ENCODE results near the gene XYLB. TPM values are rescaled to one million over a fixed set of nuclear protein-coding genes. Genes with fewer than 3 reads are reported as not detected.

The XYLB gene
- polyA plus RNA-seq, 1 of the 3 experiments (the other 2 are of a cell fraction): 2.7 TPM

DNA sequence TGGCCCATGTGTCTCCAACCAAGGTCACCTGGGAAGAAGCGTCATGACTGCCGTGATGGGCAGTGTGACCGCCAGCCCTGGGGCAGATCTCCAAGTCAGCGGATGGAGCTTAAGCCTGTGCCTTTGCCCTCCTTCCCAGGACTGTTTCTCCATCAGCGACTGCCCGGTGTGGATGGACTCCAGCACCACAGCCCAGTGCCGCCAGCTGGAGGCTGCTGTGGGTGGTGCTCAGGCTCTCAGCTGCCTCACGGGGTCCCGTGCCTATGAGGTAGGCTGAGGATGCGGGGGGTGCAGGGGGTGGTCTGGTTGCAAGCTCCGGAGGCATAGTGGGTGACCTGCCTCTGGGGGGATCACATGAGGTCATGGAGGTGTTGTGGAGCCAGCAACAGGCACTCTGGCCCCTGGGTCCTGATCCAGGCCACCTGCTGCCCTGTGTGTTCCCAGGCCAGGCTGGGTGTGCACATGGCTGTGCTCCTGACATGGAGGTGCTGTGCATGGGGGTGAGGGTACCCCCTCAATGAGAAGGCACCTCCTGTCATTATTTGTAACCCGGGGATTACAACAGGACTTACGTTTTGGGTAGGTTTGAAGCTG is 19.0 kb downstream of the XYLB start:
- Histone ChIP-seq H3K9ac (no peak overlapping the region), H4K20me1 (ENCODE audit: insufficient read depth) (no peaks in the 10 kb centered on the region), H3K9me2 (no peaks in the 10 kb centered on the region), H3K9me3 (no peaks in the 10 kb centered on the region), H3K4me3 (ENCODE audit: low read depth in 2 of 2, low read length in 1 of 2) (no peak overlapping the region), H3K27ac (ENCODE audit: low read depth in 2 of 2, low read length in 1 of 2) (no peak overlapping the region), H3K79me2 (ENCODE audit: insufficient read depth) (no peaks in the 10 kb centered on the region), H3K4me1 (ENCODE audit: control insufficient read depth in 1 of 2, insufficient read depth in 2 of 2, low read depth in 1 of 2, low read length in 1 of 2) (no peaks in the 10 kb centered on the region), H3F3A (replicated peaks; ENCODE audit: insufficient read depth) (no peaks in the 10 kb centered on the region), H3K4me2 (no peak overlapping the region), H2AFZ (ENCODE audit: low read depth) (no peak overlapping the region), H3K27me3 (ENCODE audit: insufficient read depth) (no peaks in the 10 kb centered on the region), H3K36me3 (replicated peaks in 1 of 2; ENCODE audit: control insufficient read depth in 1 of 2, insufficient read depth in 2 of 2, low read length in 1 of 2) (peaks cover 0 to 3% of the 10 kb centered on the region in 2 experiments)
- ChIA-PET POLR2A (interaction anchor here (0.6 kb wide), 1 partner anchor 193 kb away, joined by 3 read pairs; no protein-coding TSS in a partner anchor), CTCF (interaction anchor here (1.1 kb wide), 1 partner anchor 115 kb away, joined by 3 read pairs; no protein-coding TSS in a partner anchor)
- WGBS (ENCODE audit: low lambda C conversion rate): 95% methylated on average over 6 of the region's 13 CpGs
- no peak for DNase-seq
- TF ChIP-seq TAF1 (IDR thresholded peaks at IDR 0.05; ENCODE audit: borderline replicate concordance, low read depth, low read length): no peak
- no peak for TF ChIP-seq GATA2 (CRISPR knock-in tag; IDR thresholded peaks at IDR 0.05)
- TF ChIP-seq, protein P1, sequence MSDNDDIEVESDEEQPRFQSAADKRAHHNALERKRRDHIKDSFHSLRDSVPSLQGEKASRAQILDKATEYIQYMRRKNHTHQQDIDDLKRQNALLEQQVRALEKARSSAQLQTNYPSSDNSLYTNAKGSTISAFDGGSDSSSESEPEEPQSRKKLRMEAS (IDR thresholded peaks at IDR 0.05; ENCODE audit: low read depth): no peak
- TF ChIP-seq NFIC (IDR thresholded peaks at IDR 0.05; ENCODE audit: borderline replicate concordance): no peak
- TF ChIP-seq JUND (IDR thresholded peaks at IDR 0.05): no peak
- no peak for TF ChIP-seq TCF12 (IDR thresholded peaks at IDR 0.05)
- TF ChIP-seq FOXJ3 (CRISPR knock-in tag; IDR thresholded peaks at IDR 0.05): no peak
- TF ChIP-seq, protein P2, sequence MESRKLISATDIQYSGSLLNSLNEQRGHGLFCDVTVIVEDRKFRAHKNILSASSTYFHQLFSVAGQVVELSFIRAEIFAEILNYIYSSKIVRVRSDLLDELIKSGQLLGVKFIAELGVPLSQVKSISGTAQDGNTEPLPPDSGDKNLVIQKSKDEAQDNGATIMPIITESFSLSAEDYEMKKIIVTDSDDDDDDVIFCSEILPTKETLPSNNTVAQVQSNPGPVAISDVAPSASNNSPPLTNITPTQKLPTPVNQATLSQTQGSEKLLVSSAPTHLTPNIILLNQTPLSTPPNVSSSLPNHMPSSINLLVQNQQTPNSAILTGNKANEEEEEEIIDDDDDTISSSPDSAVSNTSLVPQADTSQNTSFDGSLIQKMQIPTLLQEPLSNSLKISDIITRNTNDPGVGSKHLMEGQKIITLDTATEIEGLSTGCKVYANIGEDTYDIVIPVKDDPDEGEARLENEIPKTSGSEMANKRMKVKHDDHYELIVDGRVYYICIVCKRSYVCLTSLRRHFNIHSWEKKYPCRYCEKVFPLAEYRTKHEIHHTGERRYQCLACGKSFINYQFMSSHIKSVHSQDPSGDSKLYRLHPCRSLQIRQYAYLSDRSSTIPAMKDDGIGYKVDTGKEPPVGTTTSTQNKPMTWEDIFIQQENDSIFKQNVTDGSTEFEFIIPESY (IDR thresholded peaks at IDR 0.05; ENCODE audit: borderline replicate concordance, low read depth): no peak
- TF ChIP-seq SIN3A (IDR thresholded peaks at IDR 0.05; ENCODE audit: borderline replicate concordance, low read depth, low read length): no peak
- TF ChIP-seq TEAD4 (IDR thresholded peaks at IDR 0.05; ENCODE audit: borderline replicate concordance, insufficient read depth): no peak

DNA sequence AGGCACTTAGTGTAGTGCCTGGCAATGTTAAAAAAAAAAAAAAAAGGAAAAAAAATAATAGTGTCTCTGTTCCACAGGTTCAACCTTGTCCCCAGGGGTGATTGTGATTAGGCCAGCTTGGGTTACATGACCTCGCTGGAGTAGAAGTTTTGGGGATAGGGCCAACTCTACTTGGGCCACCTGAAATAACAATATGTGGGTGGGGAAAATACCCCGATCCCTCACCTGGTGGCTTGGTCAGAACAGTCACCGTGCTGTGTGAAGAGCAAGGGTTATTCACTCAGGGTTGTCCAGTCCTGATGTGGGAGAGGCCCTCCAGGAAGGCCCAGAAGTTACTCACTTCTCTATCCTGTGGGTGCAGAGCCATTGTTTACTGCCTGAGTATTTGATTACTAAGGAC is 19.5 kb downstream of the XYLB start:
- Histone ChIP-seq H2AFZ (ENCODE audit: low read depth) (no peak overlapping the region), H3K27ac (ENCODE audit: low read depth in 2 of 2, low read length in 1 of 2) (no peak overlapping the region), H3K9me2 (no peaks in the 10 kb centered on the region), H3F3A (replicated peaks; ENCODE audit: insufficient read depth) (no peaks in the 10 kb centered on the region), H3K27me3 (ENCODE audit: insufficient read depth) (no peaks in the 10 kb centered on the region), H4K20me1 (ENCODE audit: insufficient read depth) (no peaks in the 10 kb centered on the region), H3K9me3 (no peaks in the 10 kb centered on the region), H3K4me2 (no peak overlapping the region), H3K79me2 (ENCODE audit: insufficient read depth) (no peaks in the 10 kb centered on the region), H3K9ac (no peak overlapping the region), H3K4me1 (ENCODE audit: control insufficient read depth in 1 of 2, insufficient read depth in 2 of 2, low read depth in 1 of 2, low read length in 1 of 2) (no peaks in the 10 kb centered on the region), H3K4me3 (ENCODE audit: low read depth in 2 of 2, low read length in 1 of 2) (no peak overlapping the region), H3K36me3 (replicated peaks in 1 of 2; ENCODE audit: control insufficient read depth in 1 of 2, insufficient read depth in 2 of 2, low read length in 1 of 2) (peaks cover 0 to 3% of the 10 kb centered on the region in 2 experiments)
- 97% methylated on average over 2 of the region's 3 CpGs for WGBS (ENCODE audit: low lambda C conversion rate)
- TF ChIP-seq, protein P3, sequence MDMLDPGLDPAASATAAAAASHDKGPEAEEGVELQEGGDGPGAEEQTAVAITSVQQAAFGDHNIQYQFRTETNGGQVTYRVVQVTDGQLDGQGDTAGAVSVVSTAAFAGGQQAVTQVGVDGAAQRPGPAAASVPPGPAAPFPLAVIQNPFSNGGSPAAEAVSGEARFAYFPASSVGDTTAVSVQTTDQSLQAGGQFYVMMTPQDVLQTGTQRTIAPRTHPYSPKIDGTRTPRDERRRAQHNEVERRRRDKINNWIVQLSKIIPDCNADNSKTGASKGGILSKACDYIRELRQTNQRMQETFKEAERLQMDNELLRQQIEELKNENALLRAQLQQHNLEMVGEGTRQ (IDR thresholded peaks at IDR 0.05; ENCODE audit: borderline replicate concordance, low read depth, low read length): no peak
- TF ChIP-seq, protein P4, sequence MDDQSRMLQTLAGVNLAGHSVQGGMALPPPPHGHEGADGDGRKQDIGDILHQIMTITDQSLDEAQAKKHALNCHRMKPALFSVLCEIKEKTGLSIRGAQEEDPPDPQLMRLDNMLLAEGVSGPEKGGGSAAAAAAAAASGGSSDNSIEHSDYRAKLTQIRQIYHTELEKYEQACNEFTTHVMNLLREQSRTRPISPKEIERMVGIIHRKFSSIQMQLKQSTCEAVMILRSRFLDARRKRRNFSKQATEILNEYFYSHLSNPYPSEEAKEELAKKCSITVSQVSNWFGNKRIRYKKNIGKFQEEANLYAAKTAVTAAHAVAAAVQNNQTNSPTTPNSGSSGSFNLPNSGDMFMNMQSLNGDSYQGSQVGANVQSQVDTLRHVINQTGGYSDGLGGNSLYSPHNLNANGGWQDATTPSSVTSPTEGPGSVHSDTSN (IDR thresholded peaks at IDR 0.05): no peak
- no peak for TF ChIP-seq MXI1 (IDR thresholded peaks at IDR 0.05; ENCODE audit: low read depth, low read length)
- TF ChIP-seq JUND (IDR thresholded peaks at IDR 0.05): no peak
- no peak for TF ChIP-seq SIN3A (IDR thresholded peaks at IDR 0.05; ENCODE audit: borderline replicate concordance, low read depth, low read length)
- no peak for TF ChIP-seq SMC3 (IDR thresholded peaks at IDR 0.05; ENCODE audit: low read depth, low read length)
- POLR2A ChIA-PET: interaction anchor here (0.6 kb wide), 1 partner anchor 193 kb away, joined by 3 read pairs; no protein-coding TSS in a partner anchor
- CTCF ChIA-PET: interaction anchor here (1.1 kb wide), 1 partner anchor 114 kb away, joined by 3 read pairs; no protein-coding TSS in a partner anchor
- no peak for DNase-seq
